ENCODE measurements around the gene EML1.

- TF ChIP-seq CTCF (IDR thresholded peaks at IDR 0.05; ENCODE audit: low read depth, low read length) (no peak), POLR2A (IDR thresholded peaks at IDR 0.05; ENCODE audit: extremely low read depth, insufficient read length) (no peak), MYC (IDR thresholded peaks at IDR 0.05; ENCODE audit: low read depth, low read length) (no peak)
These were observed 168.8 kb downstream of the EML1 start for GRCh38 chr14:99961826-99962518.

Data from NB4 (cell line).